GM11168 (cell line): ENCODE data around the gene PCED1A.

Source experiments
- in situ Hi-C: fragments of 300-500 bp; cut with MboI; formaldehyde crosslinking; loops from one replicate; pipeline ENCODE4 v1.12.0; 2022; ENCODE audit warnings: low sequenced_read_pairs; ENCODE audit not compliant: unreplicated experiment

PCED1A gene

DNA sequence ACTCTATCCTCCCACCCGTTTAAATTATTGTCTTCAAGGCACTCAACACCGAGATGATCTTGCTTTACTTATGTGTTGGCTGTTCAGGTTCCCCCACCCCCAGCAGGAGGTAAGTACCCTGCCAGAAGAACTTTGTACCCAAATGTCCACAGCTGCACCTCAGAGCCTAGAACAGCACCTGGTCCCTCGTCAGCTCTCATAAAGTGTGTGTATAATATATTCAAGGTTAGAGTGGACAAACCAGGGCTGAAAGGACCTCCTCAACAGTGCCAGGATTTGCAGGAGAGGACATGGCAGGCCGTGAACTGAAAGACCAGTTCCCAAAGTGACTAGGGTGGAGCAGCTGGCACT lies 34.1 kb downstream of the PCED1A start:
- in situ Hi-C loops: no loop called here

DNA sequence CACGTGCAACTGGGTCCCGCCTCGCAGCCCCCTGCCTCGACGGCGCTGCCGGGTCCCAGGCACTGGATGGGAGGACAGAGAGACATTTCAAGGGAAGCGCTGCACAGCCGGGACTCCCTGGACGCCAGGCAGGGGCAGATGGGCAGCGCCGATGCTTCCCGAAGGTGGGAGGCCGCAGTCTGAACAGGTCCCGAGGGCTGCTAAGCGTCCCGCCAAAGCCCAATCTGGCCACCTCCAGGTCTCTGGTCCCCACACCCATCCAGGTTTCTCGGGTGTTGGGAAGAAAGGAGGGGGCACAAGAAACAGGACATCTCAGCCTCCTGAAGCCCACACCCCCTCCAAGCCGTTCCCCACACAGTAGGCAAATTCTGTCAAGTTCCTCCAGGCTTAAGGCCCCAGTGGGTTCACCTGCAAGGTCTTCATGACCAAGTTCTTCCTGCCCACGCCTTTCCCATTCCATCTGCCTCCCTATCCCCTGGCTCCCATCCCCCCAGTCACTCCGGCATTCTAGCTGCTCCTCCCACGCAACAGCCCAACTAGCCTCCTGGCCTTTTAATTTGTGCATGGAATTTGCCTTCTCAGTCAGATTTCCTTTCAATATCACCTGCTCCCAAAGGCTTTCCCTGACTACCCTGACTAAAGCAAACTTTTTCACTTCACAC lies 34.6 kb downstream of the PCED1A start:
- in situ Hi-C loops: no loop called here

DNA sequence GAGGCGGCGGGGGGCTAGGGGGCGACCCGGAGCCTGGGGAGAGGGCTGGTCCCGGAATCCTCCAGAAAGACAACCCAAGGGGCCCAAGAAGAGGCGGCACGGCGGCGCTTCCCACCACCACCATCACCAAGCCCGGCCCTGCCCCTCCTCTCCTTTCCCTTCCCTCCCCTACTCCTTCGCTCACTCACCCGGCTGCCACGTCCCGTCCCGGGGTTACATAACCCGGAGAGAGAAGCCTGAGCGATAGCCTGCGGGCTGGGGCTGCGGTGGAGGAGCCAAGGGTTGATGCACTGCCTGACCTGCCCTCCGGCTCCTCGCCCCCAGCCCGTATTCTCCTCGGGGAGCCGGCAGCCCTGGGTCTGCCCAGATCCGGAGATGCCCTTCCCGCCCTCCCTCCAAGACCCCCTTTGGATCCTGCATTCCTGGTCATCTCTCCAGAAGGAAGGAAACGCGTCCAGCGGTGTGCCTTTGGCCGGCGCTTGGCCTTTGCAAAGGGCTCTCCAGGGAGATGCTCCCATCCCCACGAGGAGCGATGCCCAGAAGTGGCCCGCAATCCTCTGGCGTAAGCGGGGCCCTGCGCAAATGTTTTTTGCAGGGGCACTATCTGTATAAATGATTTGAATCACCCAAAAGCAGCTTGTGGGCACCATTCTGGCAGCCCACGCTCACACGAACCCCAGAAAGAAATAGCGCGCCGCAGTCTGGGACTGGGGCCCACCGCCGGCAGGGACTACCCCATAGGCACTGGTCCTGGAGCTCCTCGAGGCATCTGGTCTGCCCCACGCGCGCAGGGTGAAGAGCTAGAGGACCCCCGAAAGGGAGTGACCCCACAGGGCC lies 35.4 kb downstream of the PCED1A start:
- in situ Hi-C loops: no loop called here

DNA sequence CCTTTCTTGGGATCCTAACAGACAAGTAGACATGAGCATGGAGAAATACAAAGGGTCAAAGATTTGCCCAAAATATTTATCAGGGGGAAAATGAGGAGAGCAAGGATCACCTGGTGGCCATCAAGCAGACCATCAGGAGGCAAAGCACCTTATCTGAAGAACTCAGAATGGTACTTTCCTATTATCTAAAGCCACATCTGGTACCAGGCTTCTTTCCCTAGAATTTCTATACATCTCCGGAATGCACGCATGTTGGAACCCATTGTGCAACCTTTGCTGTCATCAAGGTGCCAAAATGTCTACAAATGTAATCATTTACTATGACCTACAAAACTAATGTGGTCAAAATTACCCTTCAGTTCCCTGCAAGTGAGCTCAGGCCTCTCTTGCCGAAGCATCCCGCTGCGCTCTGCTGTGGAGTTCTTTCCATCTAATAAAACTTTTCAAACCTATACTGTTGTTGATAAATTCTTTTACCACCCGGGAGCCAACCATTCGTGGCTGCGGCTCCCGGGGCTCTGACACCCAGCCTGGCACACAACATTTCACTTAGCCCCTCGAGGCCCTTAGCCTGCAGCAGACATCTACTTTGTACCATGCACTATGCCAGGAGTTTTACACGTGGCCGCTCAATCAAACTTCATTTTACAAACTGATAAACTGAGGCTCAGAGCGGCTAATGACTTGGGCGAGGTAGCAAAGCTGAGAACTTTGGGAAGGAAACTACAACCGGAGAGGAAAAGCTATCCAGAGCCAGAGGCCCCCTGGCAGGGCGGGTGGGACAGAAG lies 36.2 kb downstream of the PCED1A start:
- in situ Hi-C loops: no loop called here

DNA sequence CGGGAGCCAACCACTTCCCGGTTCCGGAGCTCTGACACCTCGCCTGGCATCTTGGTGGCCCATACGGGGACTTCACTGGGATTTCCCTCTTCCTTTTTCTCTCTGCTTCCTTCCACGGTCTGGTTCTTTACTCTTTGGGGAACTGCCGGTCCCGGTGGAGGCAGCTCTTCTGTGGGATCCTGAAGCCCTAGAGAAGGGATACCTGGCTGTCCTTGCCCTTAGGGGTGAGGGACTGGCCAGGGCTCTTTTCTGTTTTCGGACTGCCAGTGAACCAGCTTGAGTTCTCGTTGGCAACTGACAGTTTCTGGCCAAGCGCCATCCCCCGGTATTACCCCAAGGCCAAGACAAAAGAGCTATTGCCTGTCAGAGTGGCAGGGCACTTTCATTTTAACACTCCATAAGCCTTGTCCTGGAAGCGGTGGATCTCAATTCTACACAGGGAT lies 39.1 kb downstream of the PCED1A start:
- in situ Hi-C loops: no loop called here

DNA sequence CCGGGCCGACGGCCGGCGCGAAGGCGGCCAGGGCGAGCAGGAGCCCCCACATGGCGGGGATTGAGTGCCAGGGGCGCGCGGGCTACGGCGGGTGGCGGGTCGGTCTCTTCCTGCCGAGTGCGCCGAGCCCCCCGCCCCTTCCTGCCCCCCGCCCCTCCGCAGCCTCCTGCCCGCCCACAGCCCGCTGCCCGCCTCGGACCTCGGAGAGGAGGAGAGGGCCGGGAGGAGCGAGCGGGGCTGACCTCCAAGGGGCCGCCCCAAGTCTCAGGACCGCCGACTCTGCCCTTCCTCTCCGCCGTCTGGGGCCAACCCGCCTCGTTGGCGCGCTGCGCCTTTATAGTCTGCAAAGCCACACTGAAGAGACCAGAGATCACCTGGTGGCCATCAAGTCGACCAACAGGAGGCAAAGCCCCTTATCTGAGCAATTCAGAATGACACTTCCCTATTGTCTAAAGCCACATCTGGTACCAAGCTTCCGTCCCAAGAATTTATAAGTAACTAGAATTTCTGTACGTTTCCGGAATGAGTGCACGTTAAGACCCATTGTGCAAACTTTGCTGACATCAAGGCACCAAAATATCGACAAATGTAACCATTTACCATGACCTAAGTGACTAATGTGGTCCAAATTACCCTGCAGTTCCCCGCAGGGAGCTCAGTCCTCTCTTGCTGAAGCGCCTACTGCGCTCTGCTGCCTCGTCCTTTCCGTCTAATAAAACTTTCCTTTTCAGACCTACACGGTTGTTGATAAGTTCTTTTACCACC lies 39.8 kb downstream of the PCED1A start, which contains the start of gene CPXM1:
TSS of gene CPXM1 (minus strand) at position 107 of the 765 bp plus-strand sequence. CDS start at position 52, 55 bp downstream.
- in situ Hi-C loops: no loop called here

DNA sequence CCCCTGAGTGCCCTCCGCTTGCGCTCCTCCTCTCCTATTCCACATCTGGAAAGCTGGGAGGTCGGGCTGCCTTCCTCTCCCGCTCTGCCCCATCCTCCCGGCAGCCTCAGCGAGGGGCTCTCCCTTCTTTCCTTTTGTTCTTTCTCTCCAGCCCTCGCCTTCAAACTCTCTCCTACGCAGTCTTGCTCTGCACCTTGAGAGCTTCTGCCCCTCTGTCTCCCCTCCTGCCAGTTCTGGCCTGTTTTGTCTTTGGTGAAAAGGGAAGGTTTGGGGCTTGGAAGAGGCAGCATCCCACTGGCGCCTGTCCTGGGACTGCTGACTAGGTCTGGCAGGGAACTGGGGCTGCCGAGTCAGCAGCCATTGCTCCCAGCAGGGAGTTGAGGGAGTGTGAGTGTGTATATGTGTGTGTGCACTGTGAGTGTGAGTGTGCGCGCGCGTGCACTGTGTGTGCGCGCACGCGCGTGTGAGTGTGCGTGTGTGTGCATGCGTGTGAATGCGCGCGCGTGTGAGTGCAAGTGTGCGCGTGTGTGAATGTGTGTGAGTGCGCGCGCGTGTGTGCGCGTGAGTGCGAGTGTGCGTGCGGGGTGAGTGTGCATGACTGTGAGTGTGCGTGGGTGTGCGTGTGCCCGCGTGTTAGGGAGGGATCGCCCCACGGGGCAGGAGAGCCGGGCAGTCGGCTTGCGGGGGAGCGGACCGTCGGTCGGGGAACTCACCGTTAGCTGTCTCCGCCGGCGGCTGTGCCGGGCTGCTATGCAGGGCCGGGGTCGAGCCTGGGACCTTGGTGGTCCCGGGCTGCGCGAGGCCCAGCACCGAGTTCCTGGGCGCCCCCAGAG lies 40.6 kb downstream of the PCED1A start:
- in situ Hi-C loops: no loop called here

DNA sequence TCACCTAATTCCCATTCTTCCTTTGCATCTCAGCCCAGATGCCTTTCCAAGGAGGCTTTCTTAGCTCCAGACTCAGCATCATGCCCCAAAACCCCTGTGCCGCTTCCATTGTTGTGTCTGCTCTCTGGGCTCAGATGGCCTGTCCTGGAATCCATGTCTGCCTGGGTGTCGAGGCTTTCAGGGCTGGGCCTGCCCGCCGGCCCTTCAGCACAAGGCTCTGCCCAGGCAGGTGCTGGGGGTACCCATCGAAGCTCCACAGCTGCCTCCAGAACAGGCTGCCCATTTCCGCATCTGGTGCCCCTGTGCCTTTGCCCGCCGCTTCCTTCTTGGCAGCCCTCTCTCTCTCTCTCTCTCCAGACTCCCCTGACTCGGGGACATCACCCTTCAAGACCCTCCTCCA lies 41.2 kb downstream of the PCED1A start:
- in situ Hi-C loops: no loop called here

DNA sequence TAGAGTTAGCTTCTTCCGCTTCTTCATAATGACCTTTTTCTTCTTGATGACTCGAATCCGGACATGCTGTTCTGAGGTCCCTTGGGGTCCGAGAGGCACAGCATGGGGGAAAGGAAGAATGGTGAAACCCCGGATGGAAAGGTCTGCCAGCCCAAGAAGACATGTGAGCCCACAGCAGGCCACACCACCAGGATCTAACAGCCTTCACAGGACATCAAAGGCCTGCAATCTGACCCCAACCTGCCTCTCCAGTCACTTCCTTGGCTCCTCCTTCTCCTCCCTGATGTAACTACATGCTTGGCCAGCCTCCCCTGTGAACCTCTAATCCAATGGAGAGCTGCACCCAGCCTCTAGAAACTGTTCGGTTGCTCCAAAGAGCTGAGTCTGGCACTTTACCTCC lies 41.6 kb downstream of the PCED1A start:
- in situ Hi-C loops: no loop called here

DNA sequence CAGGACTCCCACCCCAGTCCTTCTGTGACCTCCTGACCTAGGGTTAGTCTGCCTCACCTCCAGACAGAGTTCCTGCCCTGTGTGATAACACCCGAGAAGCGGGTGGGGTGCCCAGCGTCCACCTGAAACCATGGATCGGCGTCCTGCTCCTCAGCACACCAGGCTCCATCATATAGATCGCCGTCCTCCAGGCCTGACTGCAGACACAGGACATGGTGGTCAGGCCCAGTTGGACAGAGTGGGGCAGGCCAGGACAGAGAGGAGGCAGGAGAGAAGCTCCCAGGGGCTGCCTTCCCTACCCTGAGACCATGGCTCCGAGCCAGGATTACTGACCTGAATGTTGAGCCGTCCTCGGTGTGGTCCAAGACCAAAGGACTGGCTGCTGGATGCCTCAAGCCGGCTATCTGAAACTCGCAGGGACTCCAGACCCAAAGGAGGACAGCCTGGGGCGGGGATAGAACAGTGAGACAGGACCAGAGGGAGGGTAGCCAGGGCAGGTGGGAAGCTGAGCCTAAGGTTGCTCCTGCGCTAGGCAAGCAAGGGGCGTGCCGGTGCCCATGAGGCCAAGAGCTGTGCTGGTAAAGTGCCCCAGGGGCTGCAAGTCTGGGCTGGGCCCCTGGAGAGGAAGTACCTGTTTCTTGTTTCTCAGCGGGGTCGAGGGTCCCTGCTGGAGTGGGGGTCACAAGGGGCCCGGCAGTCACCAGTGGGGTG lies 42.2 kb downstream of the PCED1A start:
- in situ Hi-C loops: no loop called here

DNA sequence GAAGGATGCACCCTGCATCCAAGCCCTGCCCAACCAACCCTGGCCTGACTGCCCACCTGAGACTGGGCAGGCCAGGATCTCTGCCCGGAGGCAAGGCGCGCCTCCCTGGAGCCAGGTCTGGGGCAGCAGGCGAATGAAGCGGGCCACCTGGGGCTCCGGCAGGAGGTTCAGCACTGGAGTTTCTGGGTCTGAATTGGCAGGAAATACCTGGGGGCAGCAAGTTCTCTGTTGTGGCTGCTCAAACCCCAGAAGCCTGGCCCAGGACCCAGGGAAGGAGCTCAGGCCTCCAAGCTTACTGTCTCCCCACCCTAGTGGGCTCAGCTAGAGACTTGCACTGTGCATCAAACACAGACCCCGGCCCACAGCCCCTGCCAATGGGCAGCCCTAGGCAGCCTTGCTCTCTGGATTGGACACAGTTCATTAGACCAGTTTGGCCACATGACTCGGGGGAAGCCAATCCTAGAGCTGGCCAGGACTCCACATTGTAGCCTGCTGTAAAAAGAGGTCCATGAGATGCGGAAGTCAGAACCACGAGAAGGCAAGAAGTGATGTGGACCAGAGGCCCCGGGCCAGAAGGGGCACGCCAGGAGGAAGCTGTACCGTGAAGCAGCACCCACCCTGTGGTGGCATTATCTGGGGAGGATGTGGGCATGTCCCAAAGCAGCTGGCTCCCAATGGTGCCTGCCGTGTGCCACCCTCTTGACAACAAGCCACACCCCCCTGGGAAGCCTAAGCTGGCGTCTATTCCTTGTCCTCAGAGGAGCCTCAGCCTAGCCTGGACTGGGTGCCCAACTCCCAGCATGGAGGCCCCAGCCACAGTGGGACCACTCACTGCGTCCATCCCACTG lies 43.1 kb downstream of the PCED1A start:
- in situ Hi-C loops: no loop called here

DNA sequence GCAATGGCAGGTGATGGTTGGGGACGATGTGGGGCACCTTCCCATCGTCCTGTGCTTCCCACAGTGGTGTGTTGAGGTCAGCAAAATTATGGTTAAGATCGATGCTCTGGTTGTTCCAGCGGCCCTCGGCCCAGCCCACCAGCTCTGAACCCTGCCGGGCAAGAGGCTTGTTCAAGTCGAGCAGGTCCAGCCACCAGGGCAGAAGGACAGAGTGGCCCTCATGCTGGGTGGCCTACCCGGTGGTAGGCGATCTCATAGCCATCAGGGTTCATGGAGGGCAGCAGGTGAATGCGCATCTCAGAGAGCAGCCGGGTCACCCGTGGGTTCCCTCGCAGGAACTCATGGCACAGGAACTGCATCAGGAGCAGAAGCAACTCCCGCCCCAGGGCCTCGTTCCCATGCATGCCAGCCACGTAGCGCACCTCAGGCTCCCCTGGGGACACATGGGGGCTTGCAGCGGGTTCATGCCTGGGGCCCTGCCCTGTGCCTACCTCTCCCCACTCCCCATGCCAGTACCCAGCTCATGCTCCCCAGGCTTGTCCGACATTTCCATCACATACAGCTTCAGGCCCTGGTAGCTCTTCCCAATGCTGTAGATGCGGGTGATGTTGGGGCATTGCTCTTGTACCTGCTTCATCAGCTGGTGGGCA lies 44.3 kb downstream of the PCED1A start:
- in situ Hi-C loops: no loop called here

DNA sequence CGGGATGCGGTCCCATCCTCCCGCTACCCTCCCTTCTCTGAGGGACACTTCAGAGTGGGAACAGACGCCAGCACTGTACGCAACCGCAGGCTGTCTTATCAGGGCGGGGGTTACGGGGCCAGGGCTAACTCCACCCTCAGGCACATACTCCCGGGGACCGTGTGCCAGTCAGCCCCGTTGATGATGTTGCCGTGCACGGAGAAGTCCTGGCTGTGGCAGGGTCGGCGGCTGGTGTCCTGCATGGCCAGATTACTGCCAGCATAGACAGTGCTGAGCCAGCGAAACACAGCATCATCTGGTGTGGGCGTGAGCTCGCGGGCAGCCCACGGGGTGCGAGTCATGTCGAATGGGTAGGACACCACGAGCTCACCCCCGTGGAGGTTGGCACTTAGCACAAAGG lies 45.0 kb downstream of the PCED1A start:
- in situ Hi-C loops: no loop called here

DNA sequence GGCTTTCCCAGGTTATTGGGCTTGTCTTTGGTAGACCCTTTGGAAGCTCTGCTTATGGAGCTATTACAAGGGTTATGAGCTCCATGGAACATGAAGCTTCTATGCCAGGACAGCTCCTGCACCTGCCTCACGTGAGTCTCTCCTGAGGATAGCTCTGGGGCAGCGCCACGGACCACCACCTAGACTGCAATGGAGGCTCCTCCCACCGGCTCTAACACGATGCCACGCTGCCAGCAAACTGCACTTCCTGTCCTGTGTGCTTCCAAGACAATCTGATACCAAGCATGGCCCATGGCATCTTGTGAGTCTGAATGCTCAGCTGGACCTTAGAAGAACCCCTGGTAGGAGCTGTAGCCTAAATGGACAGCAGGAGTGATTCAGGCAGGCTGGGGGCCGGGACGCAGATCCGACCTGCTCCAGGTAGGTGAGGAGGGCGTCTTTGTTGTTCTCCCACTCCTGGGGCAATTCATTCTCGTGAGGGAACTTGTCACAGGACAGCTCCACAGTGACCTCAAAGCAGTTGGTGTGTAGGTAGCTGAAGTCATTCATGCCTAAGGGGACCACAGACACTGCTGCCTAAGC lies 45.5 kb downstream of the PCED1A start:
- in situ Hi-C loops: no loop called here

DNA sequence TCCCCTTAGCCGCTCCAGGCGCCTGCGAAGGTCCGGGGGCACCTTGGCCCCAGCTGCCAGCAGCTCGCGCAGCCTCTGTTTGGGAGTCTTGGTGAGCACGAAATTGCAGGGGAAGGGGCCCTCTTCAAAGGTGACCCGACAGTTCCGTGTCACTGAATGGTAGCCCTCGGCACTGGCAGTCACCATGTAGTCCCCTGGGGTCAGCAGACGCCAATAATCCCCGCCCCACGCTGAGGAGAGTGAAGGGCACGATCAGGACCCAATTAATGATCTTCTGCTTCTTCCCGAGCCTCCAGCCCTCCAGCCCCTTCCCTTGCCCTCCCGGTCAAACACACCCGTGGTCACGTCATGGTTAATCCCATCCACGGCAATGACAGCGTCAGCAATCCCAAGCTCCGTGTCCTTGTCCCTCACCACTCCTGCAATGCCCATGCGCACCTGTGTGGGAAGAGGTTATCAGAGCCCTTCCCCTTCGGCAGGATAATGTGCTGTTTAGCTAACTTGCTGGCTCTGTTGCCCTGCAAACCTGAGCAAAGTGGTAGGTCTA lies 46.2 kb downstream of the PCED1A start:
- in situ Hi-C loops: no loop called here

DNA sequence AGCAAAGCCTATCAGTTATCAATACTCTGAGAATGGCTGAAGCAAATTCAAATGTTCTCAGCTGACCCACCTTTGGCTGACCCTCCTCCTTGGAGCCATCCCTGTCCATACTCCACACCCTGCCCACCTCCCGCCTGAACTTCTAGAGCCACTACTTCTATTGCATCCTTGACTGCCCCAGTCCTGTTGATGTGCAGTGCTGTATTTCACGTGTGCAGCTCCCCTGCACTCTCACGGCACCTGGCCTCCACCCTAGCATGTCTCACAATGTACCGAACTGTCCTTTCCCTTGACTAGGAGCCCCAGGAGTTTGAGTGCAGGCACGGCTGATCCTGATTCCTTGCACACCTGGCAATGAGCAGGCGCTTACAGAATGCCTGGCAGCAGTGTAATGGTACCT lies 47.0 kb downstream of the PCED1A start:
- in situ Hi-C loops: no loop called here
